Neural cell (in vitro differentiated cells): Measurements from ENCODE around the gene HIVEP3. TPM values are rescaled to one million over a fixed set of nuclear protein-coding genes. Genes with fewer than 3 reads are reported as not detected.

Source experiments
- H2AFZ ChIP-seq: fragments of 200-600, 300-800 bp; sonication (generic), shearing (Covaris generic); 2 replicates; pipeline ENCODE4 v1.6.0; 2014; ENCODE audit warnings: low read depth, mild to moderate bottlenecking, antibody characterized with exemption, low read length, moderate library complexity
- H3F3A ChIP-seq: fragments of 200-600 bp; shearing (Covaris generic); 2 replicates; pipeline ENCODE4 v1.6.1; 2016; ENCODE audit warnings: mild to moderate bottlenecking, moderate library complexity, mixed read lengths, antibody characterized with exemption, low read length; ENCODE audit not compliant: insufficient read depth, poor library complexity, severe bottlenecking
- H3K27ac ChIP-seq: fragments of 200-600, 300-800 bp; sonication (generic), shearing (Covaris generic); 2 replicates; pipeline ENCODE4 v1.5.1; 2014; ENCODE audit warnings: mild to moderate bottlenecking, low read length, moderate library complexity
- H3K27me3 ChIP-seq: fragments of 300-800, 200-600 bp; sonication (generic), shearing (Covaris generic); 2 replicates; pipeline ENCODE4 v1.6.0; 2014; ENCODE audit warnings: mild to moderate bottlenecking, low read depth, low read length, moderate library complexity; ENCODE audit not compliant: insufficient read depth
- H3K36me3 ChIP-seq: fragments of 300-800, 200-600 bp; sonication (generic), shearing (Covaris generic); 2 replicates; pipeline ENCODE4 v1.5.1; 2014; ENCODE audit warnings: mild to moderate bottlenecking, antibody characterized with exemption, low read length, moderate library complexity; ENCODE audit not compliant: insufficient read depth
- H3K4me2 ChIP-seq: fragments of 300-800, 200-600 bp; sonication (generic), shearing (Covaris generic); 2 replicates; pipeline ENCODE4 v1.6.0; 2014; ENCODE audit warnings: mild to moderate bottlenecking, low read length
- H3K4me3 ChIP-seq: fragments of 300-800, 200-600 bp; sonication (generic), shearing (Covaris generic); 2 replicates; pipeline ENCODE4 v1.5.1; 2014; ENCODE audit warnings: mild to moderate bottlenecking, low read length, moderate library complexity
- H3K79me2 ChIP-seq: fragments of 200-600 bp; shearing (Covaris generic); replicated peaks from 2 replicates; pipeline ENCODE4 v1.6.0; 2014; ENCODE audit warnings: mild to moderate bottlenecking, low read length, moderate library complexity; ENCODE audit not compliant: insufficient read depth
- H3K9ac ChIP-seq: fragments of 300-800, 200-600 bp; sonication (generic), shearing (Covaris generic); 2 replicates; pipeline ENCODE4 v1.6.1; 2016; ENCODE audit warnings: mild to moderate bottlenecking, low read length, mixed read lengths
- H3K9me2 ChIP-seq: fragments of 200-600 bp; shearing (Covaris generic); 2 replicates; pipeline ENCODE4 v1.6.1; 2016; ENCODE audit warnings: mild to moderate bottlenecking, low read length, mixed read lengths; ENCODE audit not compliant: insufficient read depth
- H3K9me3 ChIP-seq: fragments of 200-600, 300-800 bp; sonication (generic), shearing (Covaris generic); 2 replicates; pipeline ENCODE4 v1.6.1; 2016; ENCODE audit warnings: mild to moderate bottlenecking, mixed run types, low read length, moderate library complexity, mixed read lengths
- H4K20me1 ChIP-seq: fragments of 200-600 bp; shearing (Covaris generic); 2 replicates; pipeline ENCODE4 v1.6.1; 2016; ENCODE audit warnings: mild to moderate bottlenecking, mixed run types; ENCODE audit not compliant: insufficient read depth
- EP300 ChIP-seq: fragments of 450-650 bp; conservative IDR thresholded peaks from 2 replicates; pipeline ENCODE4 v1.6.1; 2014; ENCODE audit warnings: antibody characterized with exemption, mild to moderate bottlenecking, moderate library complexity; ENCODE audit not compliant: poor library complexity, severe bottlenecking
- EZH2 ChIP-seq: fragments of 200-600, 300-800 bp; shearing (Covaris generic), sonication (generic); IDR thresholded peaks from 2 replicates; pipeline ENCODE4 v1.6.1; 2014; ENCODE audit warnings: antibody characterized with exemption, low read length, borderline replicate concordance, mild to moderate bottlenecking; ENCODE audit not compliant: insufficient read depth, poor library complexity, severe bottlenecking
- MXI1 ChIP-seq: fragments of 450-650 bp; conservative IDR thresholded peaks from 2 replicates; pipeline ENCODE4 v1.6.1; 2014; ENCODE audit warnings: antibody characterized with exemption, mild to moderate bottlenecking; ENCODE audit not compliant: poor library complexity, severe bottlenecking
- POLR2AphosphoS5 ChIP-seq: IDR thresholded peaks from 2 replicates; pipeline ENCODE4 v1.6.1; 2012
- RAD21 ChIP-seq: fragments of 450-650 bp; conservative IDR thresholded peaks from 2 replicates; pipeline ENCODE4 v1.6.1; 2014; ENCODE audit warnings: antibody characterized with exemption, mild to moderate bottlenecking, moderate library complexity
- SMC3 ChIP-seq: fragments of 450-650 bp; conservative IDR thresholded peaks from 2 replicates; pipeline ENCODE4 v1.6.1; 2014; ENCODE audit warnings: antibody characterized with exemption, mild to moderate bottlenecking, moderate library complexity; ENCODE audit not compliant: poor library complexity
- TAF1 ChIP-seq: IDR thresholded peaks from 2 replicates; pipeline ENCODE4 v1.6.1; 2012; ENCODE audit warnings: low read depth
- polyA plus RNA-seq: library from polyadenylated mRNA; depleted of rRNA; stranded (reverse); fragments of >200 nt; gene quantifications from 2 replicates; pipeline ENCODE4 v1.2.3, GENCODE V29; 2014
- TF ChIP-seq, protein P1 (sequence below): IDR thresholded peaks from 2 replicates; pipeline ENCODE4 v1.6.1; 2012; ENCODE audit warnings: borderline replicate concordance
- TF ChIP-seq, protein P2 (sequence below): fragments of 450-650 bp; IDR thresholded peaks from 2 replicates; pipeline ENCODE4 v1.5.1; 2014; ENCODE audit warnings: antibody characterized with exemption, mild to moderate bottlenecking, moderate library complexity; ENCODE audit not compliant: poor library complexity, severe bottlenecking

Gene HIVEP3
- polyA plus RNA-seq, 1 donor from 2014 or later: 2.6 TPM

DNA sequence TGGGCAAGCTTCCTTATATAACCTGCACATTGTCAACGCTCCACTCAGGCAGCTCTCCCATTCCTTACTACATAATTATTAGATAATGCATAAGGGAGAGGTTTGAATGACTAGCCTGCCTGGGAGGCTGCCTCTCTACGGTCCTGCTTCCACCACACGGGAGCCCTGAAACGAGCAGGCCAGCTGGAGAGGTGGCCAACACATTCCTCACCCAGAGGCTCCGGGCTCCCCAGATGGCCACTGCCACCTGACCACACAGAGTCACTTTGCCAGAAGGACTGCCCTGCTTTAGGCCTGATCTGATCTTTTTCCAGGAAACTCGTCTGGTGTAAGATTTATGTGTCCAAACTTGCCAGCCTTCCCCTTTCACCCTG, 27.9 kb downstream of the HIVEP3 start:
- Histone ChIP-seq H3K4me2 (no peak overlapping the region), H3K9me3 (no peaks in the 10 kb centered on the region), H3K4me3 (no peak overlapping the region), H3K27ac (no peak overlapping the region), H4K20me1 (no peaks in the 10 kb centered on the region), H3K36me3 (no peaks in the 10 kb centered on the region), H3K9ac (no peak overlapping the region), H3K9me2 (no peaks in the 10 kb centered on the region), H3F3A (no peaks in the 10 kb centered on the region), H3K79me2 (no peaks in the 10 kb centered on the region), H3K27me3 (no peaks in the 10 kb centered on the region), H2AFZ (no peak overlapping the region)
- TF ChIP-seq MXI1 (no peak), POLR2AphosphoS5 (no peak), TAF1 (no peak), SMC3 (no peak), RAD21 (no peak), EZH2 (no peak), EP300 (no peak)
- TF ChIP-seq, protein P1, sequence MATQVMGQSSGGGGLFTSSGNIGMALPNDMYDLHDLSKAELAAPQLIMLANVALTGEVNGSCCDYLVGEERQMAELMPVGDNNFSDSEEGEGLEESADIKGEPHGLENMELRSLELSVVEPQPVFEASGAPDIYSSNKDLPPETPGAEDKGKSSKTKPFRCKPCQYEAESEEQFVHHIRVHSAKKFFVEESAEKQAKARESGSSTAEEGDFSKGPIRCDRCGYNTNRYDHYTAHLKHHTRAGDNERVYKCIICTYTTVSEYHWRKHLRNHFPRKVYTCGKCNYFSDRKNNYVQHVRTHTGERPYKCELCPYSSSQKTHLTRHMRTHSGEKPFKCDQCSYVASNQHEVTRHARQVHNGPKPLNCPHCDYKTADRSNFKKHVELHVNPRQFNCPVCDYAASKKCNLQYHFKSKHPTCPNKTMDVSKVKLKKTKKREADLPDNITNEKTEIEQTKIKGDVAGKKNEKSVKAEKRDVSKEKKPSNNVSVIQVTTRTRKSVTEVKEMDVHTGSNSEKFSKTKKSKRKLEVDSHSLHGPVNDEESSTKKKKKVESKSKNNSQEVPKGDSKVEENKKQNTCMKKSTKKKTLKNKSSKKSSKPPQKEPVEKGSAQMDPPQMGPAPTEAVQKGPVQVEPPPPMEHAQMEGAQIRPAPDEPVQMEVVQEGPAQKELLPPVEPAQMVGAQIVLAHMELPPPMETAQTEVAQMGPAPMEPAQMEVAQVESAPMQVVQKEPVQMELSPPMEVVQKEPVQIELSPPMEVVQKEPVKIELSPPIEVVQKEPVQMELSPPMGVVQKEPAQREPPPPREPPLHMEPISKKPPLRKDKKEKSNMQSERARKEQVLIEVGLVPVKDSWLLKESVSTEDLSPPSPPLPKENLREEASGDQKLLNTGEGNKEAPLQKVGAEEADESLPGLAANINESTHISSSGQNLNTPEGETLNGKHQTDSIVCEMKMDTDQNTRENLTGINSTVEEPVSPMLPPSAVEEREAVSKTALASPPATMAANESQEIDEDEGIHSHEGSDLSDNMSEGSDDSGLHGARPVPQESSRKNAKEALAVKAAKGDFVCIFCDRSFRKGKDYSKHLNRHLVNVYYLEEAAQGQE: no peak
- TF ChIP-seq, protein P2, sequence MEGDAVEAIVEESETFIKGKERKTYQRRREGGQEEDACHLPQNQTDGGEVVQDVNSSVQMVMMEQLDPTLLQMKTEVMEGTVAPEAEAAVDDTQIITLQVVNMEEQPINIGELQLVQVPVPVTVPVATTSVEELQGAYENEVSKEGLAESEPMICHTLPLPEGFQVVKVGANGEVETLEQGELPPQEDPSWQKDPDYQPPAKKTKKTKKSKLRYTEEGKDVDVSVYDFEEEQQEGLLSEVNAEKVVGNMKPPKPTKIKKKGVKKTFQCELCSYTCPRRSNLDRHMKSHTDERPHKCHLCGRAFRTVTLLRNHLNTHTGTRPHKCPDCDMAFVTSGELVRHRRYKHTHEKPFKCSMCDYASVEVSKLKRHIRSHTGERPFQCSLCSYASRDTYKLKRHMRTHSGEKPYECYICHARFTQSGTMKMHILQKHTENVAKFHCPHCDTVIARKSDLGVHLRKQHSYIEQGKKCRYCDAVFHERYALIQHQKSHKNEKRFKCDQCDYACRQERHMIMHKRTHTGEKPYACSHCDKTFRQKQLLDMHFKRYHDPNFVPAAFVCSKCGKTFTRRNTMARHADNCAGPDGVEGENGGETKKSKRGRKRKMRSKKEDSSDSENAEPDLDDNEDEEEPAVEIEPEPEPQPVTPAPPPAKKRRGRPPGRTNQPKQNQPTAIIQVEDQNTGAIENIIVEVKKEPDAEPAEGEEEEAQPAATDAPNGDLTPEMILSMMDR: no peak

DNA sequence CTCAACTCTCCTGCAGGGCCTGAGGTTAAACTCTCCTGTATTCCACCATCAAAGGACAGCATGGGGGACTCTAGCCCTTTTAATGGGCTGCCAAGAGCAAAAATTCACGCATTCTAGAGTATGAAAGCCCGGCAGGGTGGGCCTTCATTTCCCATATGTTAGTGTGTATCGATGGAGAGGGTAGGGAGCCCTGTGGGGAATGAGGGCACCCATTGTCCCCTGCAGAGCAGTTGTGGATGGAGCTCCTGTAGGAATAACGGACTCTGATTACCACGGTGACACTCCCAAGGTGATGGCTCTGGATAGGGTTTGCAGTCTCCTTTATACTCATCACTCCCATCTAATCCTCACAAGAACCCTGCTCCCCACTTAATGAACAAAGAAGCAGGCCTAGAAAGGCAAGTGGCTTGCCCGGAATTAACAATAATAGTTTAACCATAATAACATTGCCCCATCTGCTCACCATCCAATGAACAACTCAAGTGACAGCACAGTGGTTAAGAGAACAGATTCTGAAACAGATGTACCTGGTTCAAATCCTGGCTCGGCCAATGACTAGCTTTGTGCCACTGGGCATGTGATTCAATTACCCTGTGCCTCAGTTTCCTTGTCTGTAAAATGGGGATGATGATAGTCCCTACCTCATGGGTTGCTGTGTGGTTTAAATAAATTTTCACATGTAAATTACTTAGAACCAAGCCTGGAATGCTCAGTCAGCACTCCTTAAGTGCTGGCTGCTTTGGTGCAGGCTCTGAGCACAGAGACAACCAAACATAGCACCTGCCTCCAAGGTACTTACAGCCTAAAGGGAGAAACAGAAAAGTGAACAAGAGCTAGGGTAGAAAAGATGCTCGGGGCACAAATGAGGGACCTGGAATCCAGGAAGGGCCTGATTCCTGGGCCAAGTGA, 29.0 kb downstream of the HIVEP3 start:
- H4K20me1 ChIP-seq: no peaks in the 10 kb centered on the region
- H3K36me3 ChIP-seq: no peaks in the 10 kb centered on the region
- H2AFZ ChIP-seq: no peak overlapping the region
- H3F3A ChIP-seq: no peaks in the 10 kb centered on the region
- H3K4me2 ChIP-seq: no peak overlapping the region
- H3K79me2 ChIP-seq: no peaks in the 10 kb centered on the region
- TF ChIP-seq SMC3 (no peak), TAF1 (no peak), EP300 (no peak), EZH2 (no peak), POLR2AphosphoS5 (no peak), MXI1 (no peak), RAD21 (no peak)
- TF ChIP-seq, protein P1: no peak
- TF ChIP-seq, protein P2: no peak
- no peak overlapping the region for H3K27ac ChIP-seq
- H3K4me3 ChIP-seq: no peak overlapping the region
- no peaks in the 10 kb centered on the region for H3K9me2 ChIP-seq
- H3K27me3 ChIP-seq: no peaks in the 10 kb centered on the region
- no peak overlapping the region for H3K9ac ChIP-seq
- no peaks in the 10 kb centered on the region for H3K9me3 ChIP-seq
